PC-3 (cell line): ENCODE data around the gene LRRC42. TPM values are rescaled to one million over a fixed set of nuclear protein-coding genes. Genes with fewer than 3 reads are reported as not detected.

ENCODE experiments used
- ATAC-seq: fragments of 200-7000 bp; cut with Tn5 transposase; 2 replicates; pipeline ENCODE4 v1.9.1; 2020; ENCODE audit warnings: mild to moderate bottlenecking, moderate library complexity
- BruUV-seq: library from RNA; stranded (reverse); fragments of 400-500 nt; replicated peaks from 2 replicates; lab custom pipeline; 2021; lab: Mats Ljungman, UMichigan
- CTCF ChIA-PET: fragments of 300-600 bp; sonication (Branson Sonifier 250); formaldehyde crosslinking; loops from one replicate; lab custom pipeline; 2022; ENCODE audit warnings: antibody characterized with exemption; lab: Charles Lee
- POLR2A ChIA-PET: fragments of 300-600 bp; sonication (Branson Sonifier 250); formaldehyde crosslinking; loops from one replicate; lab custom pipeline; 2022; ENCODE audit warnings: antibody characterized with exemption; ENCODE audit not compliant: unreplicated experiment; lab: Charles Lee
- DNase-seq: peaks from one replicate; pipeline ENCODE4 v3.0.0-alpha.2; 2015
- H2AFZ ChIP-seq: fragments of 300-600 bp; sonication (generic); 2 replicates; pipeline ENCODE4 v1.6.0; 2016; ENCODE audit warnings: antibody characterized with exemption, low read length
- H3F3A ChIP-seq: fragments of 300-600 bp; sonication (generic); one replicate; pipeline ENCODE4 v1.6.0; 2017; ENCODE audit warnings: antibody characterized with exemption, low read length, control low read depth, mild to moderate bottlenecking; ENCODE audit not compliant: unreplicated experiment
- H3K27ac ChIP-seq: fragments of 300-600 bp; sonication (generic); 2 replicates; pipeline ENCODE4 v1.5.1; 2016; ENCODE audit warnings: mild to moderate bottlenecking, low read length
- H3K27me3 ChIP-seq: fragments of 300-600 bp; sonication (generic); 2 replicates; pipeline ENCODE4 v1.6.1; 2016; ENCODE audit warnings: low read length, mixed read lengths
- H3K36me3 ChIP-seq: fragments of 300-600 bp; sonication (generic); 2 replicates; pipeline ENCODE4 v1.6.1; 2016; ENCODE audit warnings: low read depth, mixed run types, low read length, mixed read lengths
- H3K4me1 ChIP-seq: fragments of 300-600 bp; sonication (generic); 2 replicates; pipeline ENCODE4 v1.5.1; 2016; ENCODE audit warnings: low read length; ENCODE audit not compliant: insufficient read depth
- H3K4me2 ChIP-seq: fragments of 300-600 bp; sonication (generic); 2 replicates; pipeline ENCODE4 v1.6.0; 2016; ENCODE audit warnings: low read length
- H3K4me3 ChIP-seq: fragments of 300-600 bp; sonication (generic); 2 replicates; pipeline ENCODE4 v1.5.1; 2016; ENCODE audit warnings: mild to moderate bottlenecking, low read length, mixed read lengths
- H3K79me2 ChIP-seq: fragments of 300-600 bp; sonication (generic); 2 replicates; pipeline ENCODE4 v1.6.1; 2017; ENCODE audit warnings: low read length, mixed read lengths
- H3K9ac ChIP-seq: fragments of 300-600 bp; sonication (generic); 2 replicates; pipeline ENCODE4 v1.6.0; 2016; ENCODE audit warnings: mild to moderate bottlenecking, low read length
- H3K9me2 ChIP-seq: fragments of 300-600 bp; sonication (generic); replicated peaks from 2 replicates; pipeline ENCODE4 v1.6.1; 2016; ENCODE audit warnings: mixed run types, low read length, mixed read lengths
- H3K9me3 ChIP-seq: fragments of 300-600 bp; sonication (generic); 2 replicates; pipeline ENCODE4 v1.6.1; 2016; ENCODE audit warnings: low read length, mixed read lengths
- H4K20me1 ChIP-seq: fragments of 300-600 bp; sonication (generic); 2 replicates; pipeline ENCODE4 v1.6.1; 2016; ENCODE audit warnings: low read length, mixed read lengths
- CTCF ChIP-seq: fragments of 300-600 bp; sonication (generic); conservative IDR thresholded peaks from 2 replicates; pipeline ENCODE4 v1.5.1; 2017; ENCODE audit warnings: antibody characterized with exemption, low read depth, mild to moderate bottlenecking, low read length
- EZH2 ChIP-seq: fragments of 300-600 bp; sonication (generic); IDR thresholded peaks from one replicate; pipeline ENCODE4 v1.6.1; 2017; ENCODE audit warnings: antibody characterized with exemption, mild to moderate bottlenecking, low read length; ENCODE audit not compliant: unreplicated experiment
- EZH2phosphoT487 ChIP-seq: fragments of 300-600 bp; sonication (generic); IDR thresholded peaks from 2 replicates; pipeline ENCODE4 v1.6.1; 2018; ENCODE audit warnings: mild to moderate bottlenecking, antibody characterized with exemption, low read length, borderline replicate concordance
- intact Hi-C: fragments of 100-400 bp; cut with micrococcal nuclease; formaldehyde crosslinking; loops from 2 replicates; pipeline ENCODE4 v1.9.0; 2023
- total RNA-seq: library from RNA; depleted of rRNA; stranded (reverse); fragments of >200 nt; gene quantifications from 2 replicates; pipeline ENCODE4 v1.2.3, GENCODE V29; 2014

LRRC42 gene
- total RNA-seq, 1 experiment from 2014 or later, result 27.3 TPM

- no peak overlapping the region for H3K4me2 ChIP-seq
- ATAC-seq (no peak), DNase-seq (no peak)
- intact Hi-C loops, result no loop called here
- H3F3A ChIP-seq, result no peaks in the 10 kb centered on the region
- H3K4me3 ChIP-seq, result no peak overlapping the region
- H4K20me1 ChIP-seq, result no peaks in the 10 kb centered on the region
- ChIA-PET POLR2A (no interaction called here), CTCF (no interaction called here)
- H3K9me2 ChIP-seq, result no peaks in the 10 kb centered on the region
- no TSS peak for BruUV-seq
- H3K4me1 ChIP-seq, result peaks cover 7% of the 10 kb centered on the region
- no peak overlapping the region for H3K27ac ChIP-seq
- no peaks in the 10 kb centered on the region for H3K36me3 ChIP-seq
- H3K79me2 ChIP-seq, result no peaks in the 10 kb centered on the region
- H3K9ac ChIP-seq, result no peak overlapping the region
- no peak overlapping the region for H2AFZ ChIP-seq
- TF ChIP-seq EZH2 (no peak), CTCF (no peak), EZH2phosphoT487 (no peak)
- no peaks in the 10 kb centered on the region for H3K9me3 ChIP-seq
- H3K27me3 ChIP-seq, result no peaks in the 10 kb centered on the region
These were observed 65.3 kb downstream of the LRRC42 start for GRCh38 chr1:54011316-54012007.

DNA sequence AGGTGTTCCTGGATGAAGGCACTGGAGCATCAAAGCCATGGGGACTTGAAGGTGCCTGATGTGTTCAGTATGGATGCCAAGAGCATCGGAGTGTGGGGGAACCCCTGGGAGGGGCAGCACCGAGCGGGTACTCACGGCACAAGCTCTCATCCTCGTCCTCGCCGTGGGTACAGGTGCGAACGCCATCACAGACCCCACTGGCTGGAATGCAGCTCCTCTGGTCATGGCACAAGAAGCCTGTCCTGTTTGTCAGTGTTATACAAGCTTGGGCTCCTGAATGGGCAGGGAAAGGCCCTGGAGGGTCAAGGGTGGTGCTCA lies 65.8 kb downstream of the LRRC42 start:
- POLR2A ChIA-PET, result no interaction called here
- TF ChIP-seq CTCF (no peak), EZH2phosphoT487 (no peak), EZH2 (no peak)
- Histone ChIP-seq H3K36me3 (no peaks in the 10 kb centered on the region), H3K79me2 (no peaks in the 10 kb centered on the region), H3F3A (no peaks in the 10 kb centered on the region), H3K27ac (no peak overlapping the region), H3K4me3 (no peak overlapping the region), H3K27me3 (no peaks in the 10 kb centered on the region), H3K9me3 (no peaks in the 10 kb centered on the region), H3K4me1 (peaks cover 10% of the 10 kb centered on the region), H4K20me1 (no peaks in the 10 kb centered on the region), H3K9ac (no peak overlapping the region), H3K4me2 (no peak overlapping the region), H3K9me2 (no peaks in the 10 kb centered on the region), H2AFZ (no peak overlapping the region)
- intact Hi-C loops, result no loop called here
- CTCF ChIA-PET, result no interaction called here
- no TSS peak for BruUV-seq
- no peak for DNase-seq
- no peak for ATAC-seq

GRCh38 chr1:54012863-54013262 lies 66.7 kb downstream of the LRRC42 start:
- no TSS peak for BruUV-seq
- H3F3A ChIP-seq, result no peaks in the 10 kb centered on the region
- no peaks in the 10 kb centered on the region for H3K36me3 ChIP-seq
- no peak overlapping the region for H3K4me3 ChIP-seq
- no peaks in the 10 kb centered on the region for H3K9me2 ChIP-seq
- H3K4me1 ChIP-seq, result peaks cover 10% of the 10 kb centered on the region
- H3K9me3 ChIP-seq, result no peaks in the 10 kb centered on the region
- H4K20me1 ChIP-seq, result no peaks in the 10 kb centered on the region
- TF ChIP-seq CTCF, result no peak
- no peak for TF ChIP-seq EZH2
- no peak for TF ChIP-seq EZH2phosphoT487
- H3K79me2 ChIP-seq, result no peaks in the 10 kb centered on the region
- H3K9ac ChIP-seq, result no peak overlapping the region
- DNase-seq (no peak), ATAC-seq (no peak)
- intact Hi-C loops, result no loop called here
- ChIA-PET CTCF (no interaction called here), POLR2A (no interaction called here)
- no peaks in the 10 kb centered on the region for H3K27me3 ChIP-seq
- no peak overlapping the region for H2AFZ ChIP-seq
- H3K27ac ChIP-seq, result no peak overlapping the region
- no peak overlapping the region for H3K4me2 ChIP-seq
